Aorta (tissue), 5 donors: ENCODE measurements around the gene OR4N2. TPM values are rescaled to one million over a fixed set of nuclear protein-coding genes. Genes with fewer than 3 reads are reported as not detected.
"Not testable (repeated sequence)": the region's sequence is repeated elsewhere in the genome, so short reads cannot be mapped to it uniquely, and the experiment has no call there.

Source experiments
- ATAC-seq: fragments of 200-7000 bp; cut with Tn5 transposase; one replicate; pipeline ENCODE4 v1.9.1; 2022; ENCODE audit warnings: moderate library complexity; ENCODE audit not compliant: low FRiP score
- DNase-seq, 2 donors: peaks; one replicate each; pipeline ENCODE4 v3.0.0-alpha.2; 2020
- H3K27ac ChIP-seq, 2 donors: one replicate each; pipeline ENCODE4 v1.5.1; 2013; ENCODE audit warnings: low read length in 2 of 2, mild to moderate bottlenecking in 2 of 2, moderate library complexity in 2 of 2, control low read depth in 1 of 2, inconsistent platforms in 1 of 2, low read depth in 1 of 2
- H3K27me3 ChIP-seq, 2 donors: one replicate each; pipeline ENCODE4 v1.6.1; 2013; ENCODE audit warnings: control low read depth in 1 of 2, low read length in 1 of 2, mild to moderate bottlenecking in 1 of 2, moderate library complexity in 1 of 2; ENCODE audit not compliant: insufficient read depth in 2 of 2, control insufficient read depth in 1 of 2
- H3K36me3 ChIP-seq, 2 donors: one replicate each; pipeline ENCODE4 v1.6.1; 2013; ENCODE audit warnings: control low read depth in 1 of 2, low read length in 1 of 2, mild to moderate bottlenecking in 1 of 2; ENCODE audit not compliant: insufficient read depth in 2 of 2, control insufficient read depth in 1 of 2
- H3K4me1 ChIP-seq, 2 donors: one replicate each; pipeline ENCODE4 v1.6.1; 2013; ENCODE audit warnings: low read length in 2 of 2, control low read depth in 1 of 2, mild to moderate bottlenecking in 1 of 2, moderate library complexity in 1 of 2; ENCODE audit not compliant: insufficient read depth in 2 of 2, control insufficient read depth in 1 of 2
- H3K4me3 ChIP-seq, 2 donors: one replicate each; pipeline ENCODE4 v1.5.1; 2013; ENCODE audit warnings: low read length in 2 of 2, control low read depth in 1 of 2, mild to moderate bottlenecking in 1 of 2
- H3K9me3 ChIP-seq: one replicate; pipeline ENCODE4 v1.6.1; 2013; ENCODE audit warnings: mild to moderate bottlenecking, low read length; ENCODE audit not compliant: control insufficient read depth
- WGBS, 2 donors: extraction: QIAGEN DNeasy Blood & Tissue Kit; methylation state at CpG; one replicate each; pipeline ENCODE4 v1.1.7; 2013; 5-methylcytosine and 5-hydroxymethylcytosine counted together
- intact Hi-C, 2 donors: fragments of 100-400 bp; cut with DNase I; formaldehyde crosslinking; loops; one replicate each; pipeline versions ENCODE4 v1.14.2 to v1.15.0; 2022
- polyA plus RNA-seq, 2 donors: library from polyadenylated mRNA; stranded (reverse); fragments of 200-250 nt; gene quantifications; one replicate each; pipeline ENCODE4 v1.2.3, GENCODE V29; 2013
- total RNA-seq, 2 donors: library from RNA; stranded (reverse); fragmentation: NEBNext Ultra II Directional; extraction: Animal tissue kit (Norgen Biotek cat#: 25700); gene quantifications; one replicate each; pipeline ENCODE4 v1.2.1, GENCODE V29; 2021
- donor health status: healthy with polysubstance abuse.
- donor health status: Bipolar disorder and iron deficiency.
- donor health status: DM: no; HTN: no; CAD: no.
- donor health status: DM: no; HTN: no; CAD: no.
- donor health status: DM: yes; HTN: yes; CAD: no.

The OR4N2 gene
- total and polyA plus RNA-seq, 4 donors: not detected

GRCh38 chr14:19788150-19788549, 15.4 kb upstream of the OR4N2 start:
- H3K27me3 ChIP-seq, intact Hi-C loops, H3K4me1 ChIP-seq, ATAC-seq, H3K27ac ChIP-seq, H3K4me3 ChIP-seq, DNase-seq, H3K36me3 ChIP-seq, H3K9me3 ChIP-seq: not testable (repeated sequence)
- 62 to 63% methylated on average over 7 of the region's 7 CpGs for WGBS, 2 donors

- H3K4me3 ChIP-seq: not testable (repeated sequence)
Measured at GRCh38 chr14:19796520-19797108, 7.0 kb upstream of the OR4N2 start.

GRCh38 chr14:19799880-19800279, 3.7 kb upstream of the OR4N2 start:
- Histone ChIP-seq H3K4me3 (no peak overlapping the region), H3K27me3 (no peaks in the 10 kb centered on the region), H3K9me3 (no peaks in the 10 kb centered on the region), H3K27ac (no peak overlapping the region), H3K4me1 (no peaks in the 10 kb centered on the region), H3K36me3 (no peaks in the 10 kb centered on the region)
- intact Hi-C loops: no loop called here
- ATAC-seq: peak; percentile 52
- WGBS, 2 donors: 84 to 85% methylated on average over 5 of the region's 5 CpGs
- no peak for DNase-seq

More at GRCh38 chr14:19796520-19797108, 7.0 kb upstream of the OR4N2 start:
- H3K36me3 ChIP-seq, H3K27me3 ChIP-seq, intact Hi-C loops, ATAC-seq, DNase-seq, H3K4me1 ChIP-seq, H3K9me3 ChIP-seq, H3K27ac ChIP-seq: not testable (repeated sequence)
- WGBS, 2 donors: 66 to 69% methylated on average over 10 of the region's 10 CpGs

- H3K27ac ChIP-seq: no peak overlapping the region
- H3K4me3 ChIP-seq: no peak overlapping the region
- peak; percentile 41 for ATAC-seq
- DNase-seq: no peak
- no peaks in the 10 kb centered on the region for H3K27me3 ChIP-seq
- H3K36me3 ChIP-seq: no peaks in the 10 kb centered on the region
- intact Hi-C loops: no loop called here
- WGBS, 2 donors: 75 to 82% methylated on average over 17 of the region's 17 CpGs
- H3K4me1 ChIP-seq: no peaks in the 10 kb centered on the region
- H3K9me3 ChIP-seq: no peaks in the 10 kb centered on the region
Measured at GRCh38 chr14:19800282-19801117, 3.1 kb upstream of the OR4N2 start.

GRCh38 chr14:19801118-19801464, 2.5 kb upstream of the OR4N2 start:
- no peak for ATAC-seq
- Histone ChIP-seq H3K27ac (no peak overlapping the region), H3K4me3 (no peak overlapping the region), H3K36me3 (no peaks in the 10 kb centered on the region), H3K27me3 (no peaks in the 10 kb centered on the region), H3K9me3 (no peaks in the 10 kb centered on the region), H3K4me1 (no peaks in the 10 kb centered on the region)
- DNase-seq: no peak
- 75 to 79% methylated on average over 13 of the region's 13 CpGs for WGBS, 2 donors
- intact Hi-C loops: no loop called here

- ATAC-seq, H3K9me3 ChIP-seq, H3K4me1 ChIP-seq, intact Hi-C loops, H3K36me3 ChIP-seq, H3K27ac ChIP-seq, H3K4me3 ChIP-seq, DNase-seq, H3K27me3 ChIP-seq: not testable (repeated sequence)
- WGBS, 2 donors: 48 to 49% methylated on average over 4 of the region's 4 CpGs
Measured at GRCh38 chr14:19813171-19813920, 9.8 kb downstream of the OR4N2 start.

GRCh38 chr14:19819879-19820278, 16.3 kb downstream of the OR4N2 start:
- intact Hi-C loops, H3K4me1 ChIP-seq, H3K27me3 ChIP-seq, ATAC-seq, DNase-seq, H3K36me3 ChIP-seq, H3K27ac ChIP-seq, H3K9me3 ChIP-seq, H3K4me3 ChIP-seq: not testable (repeated sequence)
- WGBS, 2 donors: 65 to 81% methylated on average over 1 of the region's 1 CpG

- DNase-seq, H3K9me3 ChIP-seq, H3K4me3 ChIP-seq, H3K27me3 ChIP-seq, intact Hi-C loops, ATAC-seq, H3K4me1 ChIP-seq, H3K27ac ChIP-seq, H3K36me3 ChIP-seq: not testable (repeated sequence)
- 67 to 68% methylated on average over 6 of the region's 6 CpGs for WGBS, 2 donors
Measured at GRCh38 chr14:19821016-19821415, 17.4 kb downstream of the OR4N2 start.
